NCI-H2107 treated with DMSO at 0.1 percent for 48 hours (cell line): Measurements from ENCODE around the gene PILRA.
A peak's percentile ranks its signal among the peaks of the same experiment; 100 is the strongest.
"Not testable (repeated sequence)": the region's sequence is repeated elsewhere in the genome, so short reads cannot be mapped to it uniquely, and the experiment has no call there.

Experiments
- DNase-seq: peaks from one replicate; lab custom pipeline; 2025; ENCODE audit not compliant: unreplicated experiment; lab: John Stamatoyannopoulos, UW

The PILRA gene

GRCh38 chr7:100373261-100373831 lies at the start of gene PILRA:
PILRA (plus strand) TSS chr7:100373487; CDS start chr7:100373657, 170 bp downstream.
- no peak for DNase-seq

DNA sequence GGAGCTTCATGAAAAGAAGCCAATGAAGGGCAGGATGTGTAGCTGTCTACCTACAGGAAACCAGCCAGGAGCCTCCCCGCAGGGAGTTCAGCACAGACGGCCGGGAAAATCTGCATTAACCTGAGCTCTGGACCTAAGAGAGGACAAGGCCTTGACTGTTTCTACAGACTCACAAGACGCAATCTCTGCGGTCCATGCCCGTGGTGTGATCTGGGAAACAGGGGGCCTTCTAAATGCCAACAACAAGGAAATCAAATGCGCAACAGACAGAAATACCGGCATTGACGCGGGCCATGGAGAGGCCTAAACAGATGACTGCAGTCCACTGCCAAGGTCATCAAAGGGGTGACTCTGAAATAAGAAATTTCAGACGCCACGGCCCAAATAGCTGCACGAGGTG lies 49.1 kb upstream of the PILRA start:
- DNase-seq = not testable (repeated sequence)

- not testable (repeated sequence) for DNase-seq
Measured at GRCh38 chr7:100325671-100326070, 47.6 kb upstream of the PILRA start.

DNA sequence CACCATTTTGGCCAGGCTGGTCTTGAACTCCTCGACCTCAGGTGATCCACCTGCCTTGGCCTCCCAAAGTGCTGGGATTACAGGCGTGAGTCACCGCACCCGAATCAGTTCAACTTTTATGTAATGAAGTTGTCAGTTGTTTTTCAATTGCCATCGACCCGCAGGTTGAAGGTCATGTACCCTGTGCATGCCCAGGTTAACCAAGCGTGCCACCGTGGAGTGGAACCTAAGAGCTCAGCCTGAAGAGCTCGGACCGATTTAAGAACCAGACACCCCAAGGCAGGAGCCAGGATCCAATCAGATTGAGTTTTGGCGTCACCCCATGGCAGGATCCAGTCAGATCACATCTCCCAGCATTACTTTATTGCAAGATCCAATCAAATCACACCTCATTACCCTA lies 46.4 kb upstream of the PILRA start:
- DNase-seq = not testable (repeated sequence)

GRCh38 chr7:100335566-100336466 lies 37.5 kb upstream of the PILRA start:
- DNase-seq = peak; percentile 83

DNA sequence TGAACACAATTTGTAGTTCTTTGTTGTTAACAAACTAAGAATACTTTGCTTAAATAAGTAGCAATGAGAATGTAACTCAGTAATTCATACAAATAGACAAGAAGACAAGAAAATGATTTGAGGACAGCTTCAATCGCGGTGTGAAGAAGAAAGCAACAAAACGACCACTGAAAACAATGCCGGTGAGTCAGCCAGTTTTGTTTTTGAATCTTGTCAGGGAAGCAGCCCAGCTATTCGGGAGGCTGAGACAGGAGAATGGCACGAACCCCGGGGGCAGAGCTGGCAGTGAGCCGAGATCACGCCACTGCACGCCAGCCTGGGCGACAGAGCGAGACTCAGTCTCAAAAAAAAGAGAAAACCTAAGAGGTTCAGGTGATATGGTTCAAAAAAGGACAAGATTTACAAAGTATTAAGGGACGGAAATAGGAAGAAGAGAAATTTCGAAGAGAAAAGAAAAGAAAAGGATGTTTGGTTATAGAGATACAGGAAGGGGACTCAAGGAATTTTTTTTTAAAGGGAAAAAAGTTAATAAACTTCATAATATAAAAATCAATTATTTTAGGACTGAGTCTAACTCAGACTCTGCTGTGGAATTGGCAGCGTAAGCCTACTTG lies 35.1 kb upstream of the PILRA start:
- not testable (repeated sequence) for DNase-seq

- DNase-seq = not testable (repeated sequence)
Measured at GRCh38 chr7:100341286-100341685, 32.0 kb upstream of the PILRA start.

DNA sequence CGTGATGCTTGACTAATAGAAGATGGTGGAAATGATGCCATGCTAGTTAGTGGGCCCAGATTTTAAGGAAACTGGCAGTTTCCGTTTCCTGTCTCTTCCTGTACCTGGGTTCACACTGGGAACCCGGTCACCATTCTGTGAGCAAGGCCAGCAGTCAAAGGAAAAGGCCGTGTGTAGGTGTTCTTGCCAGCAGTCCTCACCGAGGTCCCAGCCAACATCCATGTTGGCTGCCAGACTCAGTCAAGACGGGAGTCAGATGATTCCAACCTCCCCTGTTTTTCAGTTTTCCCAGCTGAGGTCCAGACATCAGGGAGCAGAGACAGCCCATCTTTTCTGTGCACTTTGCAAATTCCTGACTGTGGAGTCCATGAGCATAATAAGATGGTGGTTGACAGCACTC lies 30.5 kb upstream of the PILRA start:
- DNase-seq = no peak

- DNase-seq = not testable (repeated sequence)
Measured at GRCh38 chr7:100344124-100344559, 29.1 kb upstream of the PILRA start.

DNA sequence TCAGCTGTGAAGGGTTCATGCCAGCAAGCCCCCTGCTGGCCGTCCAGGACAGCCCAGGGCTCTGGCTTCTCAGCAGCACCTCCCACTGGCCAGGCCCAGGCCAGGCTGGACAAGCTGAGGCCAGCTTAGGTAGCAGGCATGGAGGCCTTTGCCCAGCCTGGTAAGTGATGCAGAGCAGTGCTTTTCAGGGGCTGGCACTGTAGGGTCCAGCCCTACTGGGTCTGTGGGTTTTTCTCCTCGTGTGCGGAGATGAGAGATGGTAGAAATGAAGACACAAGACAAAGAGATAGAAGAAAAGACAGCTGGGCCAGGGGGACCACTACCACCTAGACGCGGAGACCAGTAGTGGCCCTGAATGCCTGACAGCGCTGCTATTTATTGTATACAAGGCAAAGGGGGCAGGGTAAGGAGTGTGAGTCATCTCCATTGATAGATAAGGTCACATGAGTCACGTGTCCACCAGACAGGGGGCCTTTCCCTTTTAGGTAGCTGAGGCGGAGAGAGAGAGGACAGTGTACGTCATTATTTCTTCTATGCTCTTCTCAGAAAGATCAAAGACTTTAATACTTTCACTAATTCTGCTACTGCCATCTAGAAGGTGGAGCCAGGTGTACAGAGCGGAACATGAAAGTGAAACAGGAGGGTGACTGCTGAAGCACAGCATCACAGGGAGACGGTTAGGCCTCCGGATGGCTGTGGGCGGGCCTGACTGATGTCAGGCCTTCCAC lies 28.6 kb upstream of the PILRA start:
- DNase-seq = not testable (repeated sequence)

GRCh38 chr7:100345288-100345672 lies 28.0 kb upstream of the PILRA start:
- DNase-seq = peak; percentile 16

DNA sequence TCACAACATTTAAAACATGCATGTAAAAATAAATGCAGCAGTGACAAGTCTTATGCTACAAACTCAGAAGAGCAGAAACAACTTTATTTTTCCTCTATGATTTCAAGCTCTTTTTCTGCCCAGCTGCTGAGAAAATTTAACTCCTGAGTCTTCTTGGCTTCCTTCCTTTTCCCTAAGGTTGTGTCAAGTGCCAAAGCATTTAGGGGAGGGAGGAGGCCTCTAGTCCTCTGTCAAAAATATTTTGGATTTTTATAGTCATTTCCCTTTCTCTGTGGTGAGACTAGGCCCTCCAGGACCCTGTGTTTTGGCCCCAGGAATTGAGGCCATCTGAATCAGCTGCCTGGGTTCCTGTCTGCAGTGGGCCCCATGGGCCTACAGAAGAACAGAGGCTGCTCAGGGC lies 26.4 kb upstream of the PILRA start:
- DNase-seq = no peak

DNA sequence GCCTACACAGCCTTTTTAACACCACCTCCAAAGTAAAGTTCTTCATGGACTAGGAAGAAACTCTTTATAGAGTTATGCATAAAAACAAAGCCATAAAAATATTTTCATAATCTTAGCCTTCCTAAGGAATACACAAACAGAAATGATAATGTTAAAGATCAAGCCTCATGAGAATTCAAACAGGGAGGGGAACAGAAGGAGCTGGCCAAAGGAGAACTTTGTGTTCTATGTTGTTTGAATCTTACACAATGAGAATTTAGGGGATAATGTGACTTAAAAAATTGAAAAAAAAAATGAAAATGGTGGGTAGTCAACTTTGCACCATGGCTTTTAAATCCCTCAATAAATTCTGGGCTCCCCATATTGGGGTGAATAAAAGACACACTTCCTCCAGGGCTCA lies 24.5 kb upstream of the PILRA start:
- DNase-seq = no peak

DNA sequence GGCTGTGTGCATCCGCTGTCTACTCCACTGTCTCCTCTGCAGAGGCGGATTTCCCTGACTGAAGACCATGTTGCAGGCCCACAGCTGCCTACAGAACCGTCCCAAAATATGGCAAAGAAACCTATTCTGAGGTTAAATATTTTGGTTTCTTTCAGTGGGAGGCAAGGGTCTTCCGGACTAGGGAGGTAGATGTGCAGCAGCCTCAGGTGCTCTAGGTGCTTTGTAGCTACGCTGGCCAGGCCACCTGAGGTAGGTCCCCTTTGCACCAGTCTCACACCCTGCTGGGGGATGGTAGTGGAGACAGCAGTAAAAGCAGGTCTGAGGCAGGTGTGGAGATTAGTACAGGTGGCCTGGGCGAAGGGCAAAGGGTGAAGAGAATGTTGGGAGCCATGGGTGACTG lies 23.5 kb upstream of the PILRA start:
- DNase-seq = no peak

- DNase-seq = no peak
Measured at GRCh38 chr7:100351657-100352058, 21.6 kb upstream of the PILRA start.

DNA sequence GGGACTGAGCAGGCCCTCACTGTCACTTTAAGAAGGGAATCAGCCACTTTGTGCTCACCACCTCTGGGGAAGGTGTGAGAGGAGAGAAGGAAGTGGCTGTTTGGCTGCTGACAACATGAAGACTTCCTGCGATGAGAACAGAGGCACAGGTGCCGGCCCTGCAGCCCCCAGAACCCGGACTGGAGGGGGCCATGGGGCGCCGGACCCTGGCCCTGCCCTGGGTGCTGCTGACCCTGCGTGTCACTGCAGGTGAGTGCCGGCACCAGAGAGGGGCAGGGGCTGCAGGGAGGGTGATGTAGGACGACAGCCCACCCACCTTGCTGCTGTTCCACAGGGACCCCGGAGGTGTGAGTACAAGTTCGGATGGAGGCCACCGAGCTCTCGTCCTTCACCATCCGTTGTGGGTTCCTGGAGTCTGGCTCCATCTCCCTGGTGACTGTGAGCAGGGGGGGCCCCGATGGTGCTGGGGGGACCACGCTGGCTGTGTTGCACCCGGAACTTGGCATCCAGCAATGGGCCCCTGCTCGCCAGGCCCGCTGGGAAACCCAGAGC lies 21.0 kb upstream of the PILRA start:
- not testable (repeated sequence) for DNase-seq

- no peak for DNase-seq
Measured at GRCh38 chr7:100352984-100353684, 20.2 kb upstream of the PILRA start.

- no peak for DNase-seq
Measured at GRCh38 chr7:100353685-100354330, 19.5 kb upstream of the PILRA start.

GRCh38 chr7:100356416-100357068 lies 16.7 kb upstream of the PILRA start:
- no peak for DNase-seq
